ENCODE results near the gene SPAG16.

DNA sequence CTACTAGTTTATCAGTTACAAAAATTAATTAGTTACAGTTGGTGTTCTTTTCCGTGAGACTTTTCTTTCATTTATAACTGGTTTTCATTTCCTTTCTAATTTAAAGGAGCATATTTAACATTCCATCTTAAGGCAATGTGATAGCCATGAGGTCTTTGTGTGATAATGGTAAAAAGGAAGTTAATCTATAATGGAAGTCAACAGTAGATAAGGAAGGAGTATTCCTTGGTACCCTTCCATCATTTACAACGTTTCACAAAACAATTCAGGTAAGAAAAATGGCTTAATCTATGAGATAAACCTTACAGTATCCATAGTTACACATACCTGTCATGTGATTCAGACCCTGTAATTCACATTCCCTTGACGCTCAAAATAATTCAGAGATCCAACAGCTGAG is 601.2 kb downstream of the SPAG16 start:
- no peak for TF ChIP-seq POLR2A (IDR thresholded peaks at IDR 0.05)
- TF ChIP-seq, protein P1, sequence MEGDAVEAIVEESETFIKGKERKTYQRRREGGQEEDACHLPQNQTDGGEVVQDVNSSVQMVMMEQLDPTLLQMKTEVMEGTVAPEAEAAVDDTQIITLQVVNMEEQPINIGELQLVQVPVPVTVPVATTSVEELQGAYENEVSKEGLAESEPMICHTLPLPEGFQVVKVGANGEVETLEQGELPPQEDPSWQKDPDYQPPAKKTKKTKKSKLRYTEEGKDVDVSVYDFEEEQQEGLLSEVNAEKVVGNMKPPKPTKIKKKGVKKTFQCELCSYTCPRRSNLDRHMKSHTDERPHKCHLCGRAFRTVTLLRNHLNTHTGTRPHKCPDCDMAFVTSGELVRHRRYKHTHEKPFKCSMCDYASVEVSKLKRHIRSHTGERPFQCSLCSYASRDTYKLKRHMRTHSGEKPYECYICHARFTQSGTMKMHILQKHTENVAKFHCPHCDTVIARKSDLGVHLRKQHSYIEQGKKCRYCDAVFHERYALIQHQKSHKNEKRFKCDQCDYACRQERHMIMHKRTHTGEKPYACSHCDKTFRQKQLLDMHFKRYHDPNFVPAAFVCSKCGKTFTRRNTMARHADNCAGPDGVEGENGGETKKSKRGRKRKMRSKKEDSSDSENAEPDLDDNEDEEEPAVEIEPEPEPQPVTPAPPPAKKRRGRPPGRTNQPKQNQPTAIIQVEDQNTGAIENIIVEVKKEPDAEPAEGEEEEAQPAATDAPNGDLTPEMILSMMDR (IDR thresholded peaks at IDR 0.05), result no peak
